IPS DF 4.7 (cell line): Measurements from ENCODE around the gene AUTS2.

Experiments used
- DNase-seq: peaks from one replicate; pipeline ENCODE4 v3.0.0-alpha.2; 2013; ENCODE audit warnings: low spot score; ENCODE audit errors: extremely low read depth

The AUTS2 gene

GRCh38 chr7:70830426-70830825, 1232.2 kb downstream of the AUTS2 start:
- no peak for DNase-seq

- DNase-seq = no peak
Observed at GRCh38 chr7:70833726-70834125, 1235.5 kb downstream of the AUTS2 start.

- DNase-seq = no peak
Observed at GRCh38 chr7:70834424-70834823, 1236.1 kb downstream of the AUTS2 start.

GRCh38 chr7:70835658-70836057, 1237.4 kb downstream of the AUTS2 start:
- no peak for DNase-seq

GRCh38 chr7:70836279-70836678, 1238.0 kb downstream of the AUTS2 start:
- no peak for DNase-seq

- DNase-seq = no peak
Observed at GRCh38 chr7:70836946-70837345, 1238.7 kb downstream of the AUTS2 start.

- no peak for DNase-seq
Observed at GRCh38 chr7:70837589-70837988, 1239.3 kb downstream of the AUTS2 start.

- no peak for DNase-seq
Observed at GRCh38 chr7:70838292-70838907, 1240.1 kb downstream of the AUTS2 start.
